ENCODE results near the gene UBN1.

DNA sequence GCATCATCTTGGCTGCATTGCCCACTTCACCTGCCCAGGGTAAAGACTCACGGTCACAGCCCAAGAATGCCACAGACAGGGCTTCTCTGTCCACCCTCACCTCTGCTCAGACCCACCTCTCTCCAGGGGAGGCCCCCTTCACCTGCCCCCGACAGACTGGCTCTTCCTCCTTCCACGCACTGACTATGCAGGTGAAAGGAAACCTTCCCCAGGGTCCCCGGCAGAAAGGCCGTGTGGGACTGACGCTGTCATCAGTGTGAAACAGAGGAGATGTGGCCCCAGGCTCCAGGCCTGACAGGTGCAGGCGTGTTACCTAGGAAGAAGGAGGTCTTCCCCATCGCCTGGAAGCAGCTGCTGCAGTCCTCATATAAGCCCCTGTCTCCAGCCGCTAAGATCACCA is 35.5 kb upstream of the UBN1 start:
- TF ChIP-seq, protein P1, sequence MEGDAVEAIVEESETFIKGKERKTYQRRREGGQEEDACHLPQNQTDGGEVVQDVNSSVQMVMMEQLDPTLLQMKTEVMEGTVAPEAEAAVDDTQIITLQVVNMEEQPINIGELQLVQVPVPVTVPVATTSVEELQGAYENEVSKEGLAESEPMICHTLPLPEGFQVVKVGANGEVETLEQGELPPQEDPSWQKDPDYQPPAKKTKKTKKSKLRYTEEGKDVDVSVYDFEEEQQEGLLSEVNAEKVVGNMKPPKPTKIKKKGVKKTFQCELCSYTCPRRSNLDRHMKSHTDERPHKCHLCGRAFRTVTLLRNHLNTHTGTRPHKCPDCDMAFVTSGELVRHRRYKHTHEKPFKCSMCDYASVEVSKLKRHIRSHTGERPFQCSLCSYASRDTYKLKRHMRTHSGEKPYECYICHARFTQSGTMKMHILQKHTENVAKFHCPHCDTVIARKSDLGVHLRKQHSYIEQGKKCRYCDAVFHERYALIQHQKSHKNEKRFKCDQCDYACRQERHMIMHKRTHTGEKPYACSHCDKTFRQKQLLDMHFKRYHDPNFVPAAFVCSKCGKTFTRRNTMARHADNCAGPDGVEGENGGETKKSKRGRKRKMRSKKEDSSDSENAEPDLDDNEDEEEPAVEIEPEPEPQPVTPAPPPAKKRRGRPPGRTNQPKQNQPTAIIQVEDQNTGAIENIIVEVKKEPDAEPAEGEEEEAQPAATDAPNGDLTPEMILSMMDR (IDR thresholded peaks at IDR 0.05): no peak
- TF ChIP-seq POLR2A (IDR thresholded peaks at IDR 0.05): no peak

Measured in testis (tissue), 2 donors.